ENCODE results near the gene HGF.

DNA sequence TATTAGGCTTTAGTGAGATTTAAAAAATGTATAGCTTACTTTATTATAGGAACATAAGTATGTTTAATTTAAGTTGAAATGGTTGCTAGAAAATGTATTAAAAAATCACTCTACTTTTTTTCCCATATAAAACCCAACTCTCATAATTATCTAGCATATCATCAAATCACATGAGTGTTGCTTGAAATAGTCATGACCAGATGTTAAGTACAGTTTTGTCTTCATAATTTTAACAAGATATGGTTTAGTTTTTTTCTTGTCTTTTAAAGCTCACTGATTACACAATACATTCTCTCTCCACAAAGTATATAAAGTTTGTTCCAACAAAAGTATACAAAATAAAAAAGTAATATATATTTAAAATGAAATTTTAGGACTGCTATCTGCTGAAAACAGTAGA lies 82.8 kb downstream of the HGF start:
- no peak for TF ChIP-seq YY1 (IDR thresholded peaks at IDR 0.05; ENCODE audit: low read depth)
- TF ChIP-seq RAD21 (IDR thresholded peaks at IDR 0.05; ENCODE audit: low read depth) = no peak
